ENCODE measurements around the gene GOLT1A.

The GOLT1A gene

DNA sequence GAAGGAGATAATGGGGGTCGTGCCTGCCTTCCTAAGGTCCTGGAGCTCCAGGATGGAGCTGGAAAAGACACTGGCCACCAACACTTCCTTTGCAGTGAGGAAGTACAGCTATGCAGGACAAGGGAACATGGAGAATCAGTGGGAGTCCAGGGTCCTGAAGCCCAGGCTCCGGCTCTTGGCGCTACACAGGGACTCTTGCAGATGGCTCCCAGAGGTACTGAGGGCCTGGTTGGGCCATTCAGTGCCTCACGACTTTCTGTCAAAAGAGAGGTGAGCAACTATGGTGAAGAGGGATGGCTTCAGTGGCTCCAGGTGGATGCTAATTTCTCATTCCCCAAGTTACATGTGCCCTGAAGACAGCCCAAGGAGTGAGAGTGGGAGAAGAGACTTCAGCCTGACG is 60.1 kb downstream of the GOLT1A start:
- TF ChIP-seq EZH2phosphoT487 (IDR thresholded peaks at IDR 0.05; ENCODE audit: borderline replicate concordance) = no peak
- TF ChIP-seq, protein P1, sequence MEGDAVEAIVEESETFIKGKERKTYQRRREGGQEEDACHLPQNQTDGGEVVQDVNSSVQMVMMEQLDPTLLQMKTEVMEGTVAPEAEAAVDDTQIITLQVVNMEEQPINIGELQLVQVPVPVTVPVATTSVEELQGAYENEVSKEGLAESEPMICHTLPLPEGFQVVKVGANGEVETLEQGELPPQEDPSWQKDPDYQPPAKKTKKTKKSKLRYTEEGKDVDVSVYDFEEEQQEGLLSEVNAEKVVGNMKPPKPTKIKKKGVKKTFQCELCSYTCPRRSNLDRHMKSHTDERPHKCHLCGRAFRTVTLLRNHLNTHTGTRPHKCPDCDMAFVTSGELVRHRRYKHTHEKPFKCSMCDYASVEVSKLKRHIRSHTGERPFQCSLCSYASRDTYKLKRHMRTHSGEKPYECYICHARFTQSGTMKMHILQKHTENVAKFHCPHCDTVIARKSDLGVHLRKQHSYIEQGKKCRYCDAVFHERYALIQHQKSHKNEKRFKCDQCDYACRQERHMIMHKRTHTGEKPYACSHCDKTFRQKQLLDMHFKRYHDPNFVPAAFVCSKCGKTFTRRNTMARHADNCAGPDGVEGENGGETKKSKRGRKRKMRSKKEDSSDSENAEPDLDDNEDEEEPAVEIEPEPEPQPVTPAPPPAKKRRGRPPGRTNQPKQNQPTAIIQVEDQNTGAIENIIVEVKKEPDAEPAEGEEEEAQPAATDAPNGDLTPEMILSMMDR (conservative IDR thresholded peaks at IDR 0.05; ENCODE audit: low read length) = no peak
- H3K27me3 ChIP-seq (ENCODE audit: insufficient read depth, low read length, poor library complexity, severe bottlenecking) = no peaks in the 10 kb centered on the region
- no peaks in the 10 kb centered on the region for H3K9me3 ChIP-seq (ENCODE audit: insufficient read depth, low read depth, low read length)
- H2AFZ ChIP-seq (ENCODE audit: low read length) = no peak overlapping the region
- H3K4me2 ChIP-seq (ENCODE audit: low read depth, low read length, poor library complexity, severe bottlenecking) = no peak overlapping the region
- no peak overlapping the region for H3K9ac ChIP-seq (ENCODE audit: low read depth, low read length, poor library complexity, severe bottlenecking)
- no peaks in the 10 kb centered on the region for H4K20me1 ChIP-seq (ENCODE audit: insufficient read depth, low read length, poor library complexity, severe bottlenecking)
- no peaks in the 10 kb centered on the region for H3K79me2 ChIP-seq (ENCODE audit: insufficient read depth, low read length)
- peaks cover 4% of the 10 kb centered on the region for H3K4me1 ChIP-seq (ENCODE audit: insufficient read depth, low read length, poor library complexity, severe bottlenecking)
- H3K4me3 ChIP-seq (ENCODE audit: low read length, poor library complexity, severe bottlenecking) = no peak overlapping the region
- no peaks in the 10 kb centered on the region for H3K36me3 ChIP-seq (ENCODE audit: insufficient read depth, low read length)
- H3F3A ChIP-seq (ENCODE audit: low read depth) = no peaks in the 10 kb centered on the region
- no peaks in the 10 kb centered on the region for H3K9me2 ChIP-seq (replicated peaks; ENCODE audit: low read depth, low read length)

DNA sequence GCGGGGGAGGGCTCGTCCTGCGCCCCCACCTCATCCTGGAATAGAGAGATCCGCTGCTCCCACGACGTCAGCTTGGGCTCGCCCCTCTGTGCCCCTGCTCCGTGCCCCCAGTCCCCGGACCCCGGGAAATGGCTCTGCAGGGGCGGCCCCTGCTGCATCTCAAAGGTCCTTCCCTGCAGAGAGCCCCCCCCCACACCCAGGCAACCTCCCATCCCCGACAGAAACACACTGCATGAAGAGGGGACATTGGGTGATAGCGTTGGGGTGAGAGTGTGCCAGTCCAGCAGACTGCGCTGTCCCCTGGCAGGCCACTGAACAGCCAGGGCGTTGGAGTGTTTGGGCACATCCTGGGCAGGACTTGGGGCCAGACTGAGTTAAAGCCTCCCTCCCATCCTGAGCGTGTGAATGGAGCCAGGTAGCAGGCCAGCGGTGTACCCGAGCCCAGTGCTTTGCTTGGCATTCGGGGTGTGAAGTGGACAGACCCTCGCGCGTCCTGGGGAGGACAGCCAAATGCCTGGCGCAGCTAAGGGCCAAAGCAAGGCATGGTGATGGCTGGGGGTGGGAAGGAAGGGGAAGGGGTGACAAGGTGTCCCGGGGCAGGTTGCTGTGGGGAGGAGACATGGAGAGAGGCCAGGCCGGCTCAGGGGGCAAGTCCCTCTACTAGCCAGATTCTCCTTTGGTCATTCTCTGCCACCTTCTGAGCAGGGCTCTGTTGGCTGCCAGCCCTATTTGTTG is 61.3 kb downstream of the GOLT1A start:
- no peaks in the 10 kb centered on the region for H3K9me2 ChIP-seq (replicated peaks; ENCODE audit: low read depth, low read length)
- H3K9ac ChIP-seq (ENCODE audit: low read depth, low read length, poor library complexity, severe bottlenecking) = peak overlapping the region; percentile 61
- H3K4me2 ChIP-seq (ENCODE audit: low read depth, low read length, poor library complexity, severe bottlenecking) = peak overlapping the region; percentile 84
- H4K20me1 ChIP-seq (ENCODE audit: insufficient read depth, low read length, poor library complexity, severe bottlenecking) = no peaks in the 10 kb centered on the region
- TF ChIP-seq, protein P1 (conservative IDR thresholded peaks at IDR 0.05; ENCODE audit: low read length) = no peak
- TF ChIP-seq EZH2phosphoT487 (IDR thresholded peaks at IDR 0.05; ENCODE audit: borderline replicate concordance) = no peak
- H3K79me2 ChIP-seq (ENCODE audit: insufficient read depth, low read length) = no peaks in the 10 kb centered on the region
- no peaks in the 10 kb centered on the region for H3F3A ChIP-seq (ENCODE audit: low read depth)
- peaks cover 4% of the 10 kb centered on the region for H3K4me1 ChIP-seq (ENCODE audit: insufficient read depth, low read length, poor library complexity, severe bottlenecking)
- H3K9me3 ChIP-seq (ENCODE audit: insufficient read depth, low read depth, low read length) = no peaks in the 10 kb centered on the region
- H2AFZ ChIP-seq (ENCODE audit: low read length) = peak overlapping the region; percentile 87; the same call in 1 of the 2 replicates
- no peaks in the 10 kb centered on the region for H3K36me3 ChIP-seq (ENCODE audit: insufficient read depth, low read length)
- no peaks in the 10 kb centered on the region for H3K27me3 ChIP-seq (ENCODE audit: insufficient read depth, low read length, poor library complexity, severe bottlenecking)
- H3K4me3 ChIP-seq (ENCODE audit: low read length, poor library complexity, severe bottlenecking) = peak overlapping the region; percentile 73

DNA sequence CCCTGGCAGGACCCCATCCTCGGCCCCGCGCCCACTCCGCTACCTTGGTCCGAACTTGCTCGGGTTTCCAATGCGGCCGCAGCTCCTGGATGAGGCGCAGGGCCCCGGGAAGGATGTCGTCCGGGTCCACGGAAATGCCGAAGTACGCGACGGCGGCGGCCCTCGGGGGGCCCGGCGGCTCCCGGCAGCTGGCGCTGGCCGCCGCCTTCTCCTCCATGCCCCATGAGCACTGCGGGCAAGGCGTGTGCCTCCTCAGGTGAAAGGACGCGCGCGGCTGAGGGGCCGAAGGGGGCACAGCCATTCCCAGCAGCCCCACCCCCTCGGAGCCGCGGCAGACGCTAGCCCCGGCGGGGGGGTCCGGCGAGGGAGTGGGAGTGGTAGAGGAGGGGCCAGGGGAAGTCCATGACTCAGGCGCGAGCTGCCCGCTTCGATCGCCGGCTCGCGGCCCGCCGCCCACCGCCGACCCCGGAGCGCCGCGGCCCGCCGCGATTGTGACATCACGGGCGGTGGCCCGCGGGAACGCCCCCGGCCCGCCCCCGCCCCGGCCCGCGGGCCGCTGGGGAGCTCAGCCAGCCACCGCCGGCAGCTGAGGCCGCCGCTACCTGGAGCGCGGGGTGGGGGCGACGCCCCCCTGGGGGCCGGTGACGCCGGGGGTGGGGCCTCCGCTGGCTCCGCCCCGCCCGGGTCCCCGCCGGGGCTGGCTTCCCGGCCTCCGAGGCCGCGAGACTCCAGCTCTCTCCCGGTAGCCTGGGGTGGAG is 62.1 kb downstream of the GOLT1A start, which contains the start of gene ETNK2:
TSS of gene ETNK2 (minus strand) at position 493 of the 758 bp plus-strand sequence. CDS start at position 301, 192 bp downstream.
- Histone ChIP-seq H3K79me2 (ENCODE audit: insufficient read depth, low read length) (no peaks in the 10 kb centered on the region), H2AFZ (ENCODE audit: low read length) (peak within 1 kb of the TSS; percentile 87; the same call in 1 of the 2 replicates), H3F3A (ENCODE audit: low read depth) (no peaks in the 10 kb centered on the region), H3K9me2 (replicated peaks; ENCODE audit: low read depth, low read length) (no peaks in the 10 kb centered on the region), H3K36me3 (ENCODE audit: insufficient read depth, low read length) (no peaks in the 10 kb centered on the region), H3K9ac (ENCODE audit: low read depth, low read length, poor library complexity, severe bottlenecking) (peak within 1 kb of the TSS; percentile 61), H3K27me3 (ENCODE audit: insufficient read depth, low read length, poor library complexity, severe bottlenecking) (no peaks in the 10 kb centered on the region), H3K4me1 (ENCODE audit: insufficient read depth, low read length, poor library complexity, severe bottlenecking) (peaks cover 4% of the 10 kb centered on the region), H3K4me2 (ENCODE audit: low read depth, low read length, poor library complexity, severe bottlenecking) (peak within 1 kb of the TSS; percentile 84), H3K4me3 (ENCODE audit: low read length, poor library complexity, severe bottlenecking) (peak within 1 kb of the TSS; percentile 73), H4K20me1 (ENCODE audit: insufficient read depth, low read length, poor library complexity, severe bottlenecking) (no peaks in the 10 kb centered on the region), H3K9me3 (ENCODE audit: insufficient read depth, low read depth, low read length) (no peaks in the 10 kb centered on the region)
- no peak for TF ChIP-seq EZH2phosphoT487 (IDR thresholded peaks at IDR 0.05; ENCODE audit: borderline replicate concordance)
- TF ChIP-seq, protein P1 (conservative IDR thresholded peaks at IDR 0.05; ENCODE audit: low read length) = no peak
